KBM-7 (cell line): ENCODE results near the gene PSMB11.

ENCODE experiments used
- DNase-seq: peaks from one replicate; pipeline ENCODE4 v3.0.0-alpha.2; 2015
- in situ Hi-C: fragments of 300-500 bp; cut with MboI; formaldehyde crosslinking; loops from 2 replicates; pipeline ENCODE4 v1.14.3; 2020; ENCODE audit warnings: low sequenced_read_pairs, low pct_unique_long_range_greater_than_20kb, mixed read lengths

Gene PSMB11

DNA sequence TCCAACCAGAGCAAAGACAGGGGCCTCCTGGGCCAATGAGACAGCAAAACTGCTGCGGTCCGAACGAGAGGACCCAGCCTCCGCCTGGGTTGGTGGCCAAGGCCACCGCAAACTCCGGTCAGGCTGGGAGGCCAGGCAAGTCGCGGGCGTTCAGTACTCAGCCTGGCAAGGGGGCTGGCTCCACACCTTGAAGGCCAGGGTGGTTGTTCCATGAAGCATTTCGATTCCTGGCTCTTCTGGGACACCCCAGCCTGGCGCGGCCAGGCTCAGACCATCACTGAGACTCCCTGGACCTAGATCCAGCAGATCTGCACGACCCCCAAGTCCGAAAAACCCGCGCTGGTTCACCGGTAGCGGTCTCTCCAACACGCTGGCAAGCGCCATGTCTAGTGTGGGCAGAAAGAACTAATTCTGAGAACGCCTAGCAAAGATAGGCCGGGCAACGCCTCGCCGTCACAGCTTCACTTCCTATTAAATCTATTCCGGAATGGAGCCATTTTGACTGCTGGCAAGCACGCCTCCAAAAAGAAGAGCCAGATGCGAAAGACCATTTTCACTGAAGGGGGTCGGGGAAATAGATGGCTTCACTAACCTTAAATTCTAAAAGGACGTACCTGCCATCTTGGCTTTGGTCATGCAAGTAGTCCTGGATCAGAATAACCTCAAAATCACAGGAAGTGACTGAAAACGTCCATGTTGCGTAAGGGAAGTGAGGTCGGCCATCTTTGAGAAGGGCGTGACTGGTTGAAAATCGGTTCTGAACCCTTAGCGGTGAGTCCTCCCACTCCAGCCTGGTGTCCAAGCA, 7.3 kb upstream of the PSMB11 start, which contains the start of gene PSMB5:
Gene PSMB5, minus strand, starts transcription at position 403 of the 805 bp plus-strand sequence. Its CDS starts 19 bp downstream, at position 384.
- DNase-seq: peak; percentile 97
- in situ Hi-C loops: no loop called here

DNA sequence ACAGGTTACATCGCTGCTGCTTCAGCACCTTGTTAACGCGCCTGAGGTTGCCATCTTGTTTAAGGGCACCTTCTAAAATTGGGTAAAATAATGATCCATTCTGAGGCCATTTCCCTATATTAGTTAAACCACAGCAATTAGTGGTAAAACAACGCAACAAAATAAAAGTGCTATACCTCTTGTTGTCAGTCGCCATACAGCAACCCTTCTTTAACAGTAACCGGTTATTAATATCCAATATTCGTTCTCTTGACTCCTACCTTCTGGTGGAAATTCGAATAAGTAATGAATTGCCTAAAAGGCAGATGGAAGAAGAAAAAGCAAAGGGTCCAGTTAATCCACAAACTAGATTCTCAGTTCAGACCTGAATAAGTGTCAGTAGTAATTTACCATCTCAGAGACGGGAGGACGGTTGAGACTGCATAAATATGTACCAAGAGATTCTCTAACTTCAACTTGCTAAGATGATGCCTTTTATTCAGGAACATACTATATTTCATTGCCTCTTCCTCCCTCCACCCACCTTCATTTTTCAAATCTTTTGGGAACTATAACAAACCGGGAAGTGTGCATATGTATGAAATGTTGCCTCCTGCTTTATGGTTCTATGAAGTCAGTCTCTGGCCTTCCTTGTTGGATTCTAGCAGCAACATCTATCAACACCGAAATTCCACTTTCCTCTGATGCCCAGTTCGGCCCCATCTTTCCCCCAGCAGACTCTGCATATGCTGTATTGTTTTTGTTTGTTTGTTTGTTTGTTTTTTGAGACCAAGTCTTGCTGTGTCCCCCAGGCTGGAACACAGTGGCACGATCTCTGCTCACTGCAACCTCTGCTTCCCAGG, 6.5 kb upstream of the PSMB11 start:
- DNase-seq: no peak
- in situ Hi-C loops: no loop called here

DNA sequence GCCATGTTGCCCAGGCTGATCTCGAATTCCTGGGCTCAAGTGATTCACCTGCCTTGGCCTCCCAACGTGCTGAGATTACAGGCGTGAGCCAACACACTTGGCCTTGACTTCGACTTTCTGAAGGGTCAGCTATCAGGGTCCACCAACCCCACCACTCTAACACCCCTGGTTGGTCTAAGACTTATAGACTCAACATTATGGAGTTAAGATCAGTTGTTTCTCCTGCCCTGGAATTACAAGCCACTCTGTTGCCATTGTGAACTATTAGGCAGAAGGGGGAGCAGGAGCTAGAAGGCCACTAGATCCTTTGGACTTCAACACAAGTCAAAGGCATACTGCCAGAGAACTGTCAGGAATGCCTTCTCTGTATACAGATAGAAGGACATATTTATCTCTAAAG, 1.9 kb upstream of the PSMB11 start:
- in situ Hi-C loops: no loop called here

DNA sequence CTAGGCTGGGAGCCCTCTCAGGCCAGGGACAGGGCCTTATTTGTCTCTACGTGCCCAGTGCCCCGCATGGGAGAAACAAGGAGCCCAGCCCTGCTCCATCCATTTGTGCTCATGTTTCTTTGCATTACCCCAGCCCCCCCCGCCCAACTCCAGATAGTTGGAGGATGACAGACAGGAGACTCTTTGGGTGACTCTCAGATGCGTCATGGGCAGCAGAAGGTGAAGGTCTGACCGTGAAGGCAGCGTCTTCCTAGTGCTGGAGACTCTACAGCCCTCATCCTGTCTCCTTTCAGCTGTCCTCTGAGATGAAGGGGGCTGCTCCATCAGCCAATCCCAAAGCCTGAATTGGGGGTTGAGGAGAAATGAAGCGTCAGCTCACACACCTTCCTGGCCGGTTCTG, 283 bp upstream of the PSMB11 start:
- DNase-seq: no peak
- in situ Hi-C loops: no loop called here

More for the DNA sequence above, 1.9 kb upstream of the PSMB11 start:
- DNase-seq: no peak

DNA sequence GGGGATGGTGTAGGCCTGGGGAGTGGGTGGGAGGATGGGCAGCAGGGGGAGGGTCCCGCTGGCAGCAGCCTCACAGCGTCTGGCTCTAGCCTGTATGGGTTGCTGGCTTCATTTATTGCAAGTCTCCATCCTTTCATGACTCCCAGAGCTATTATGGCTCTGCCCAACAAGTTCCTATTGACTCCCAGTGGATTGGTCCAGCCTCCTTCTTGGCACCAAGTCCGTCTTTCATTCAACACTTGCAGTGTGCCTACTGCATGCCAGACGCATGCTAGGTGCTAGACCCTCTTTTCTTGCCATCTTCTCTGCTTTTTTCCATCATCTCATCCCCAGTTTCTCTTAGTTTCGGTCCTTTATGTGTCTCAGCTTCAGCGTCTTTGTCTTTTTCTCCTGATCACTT, 1.1 kb downstream of the PSMB11 start:
- in situ Hi-C loops: no loop called here
- no peak for DNase-seq

DNA sequence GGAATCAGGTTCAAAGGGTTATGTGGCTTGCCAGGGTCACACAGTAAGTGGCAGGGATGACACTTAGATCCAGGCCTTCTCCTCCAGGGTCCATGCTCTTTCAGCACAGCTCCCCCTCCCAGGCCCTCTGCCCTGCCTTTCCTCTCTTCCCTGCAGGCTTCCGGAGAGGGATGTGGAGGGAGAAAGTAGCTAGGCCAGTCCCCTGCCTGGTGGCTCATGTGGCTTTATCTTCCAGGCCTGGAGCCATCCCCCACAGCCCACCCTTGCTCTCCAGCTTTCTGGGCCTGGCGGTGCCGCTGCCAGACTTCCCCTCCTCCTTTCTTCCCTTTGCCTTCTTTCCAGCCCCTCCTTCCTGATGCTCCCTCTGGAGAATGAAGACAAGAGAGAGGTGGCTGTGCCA, 1.7 kb downstream of the PSMB11 start:
- in situ Hi-C loops: no loop called here
- no peak for DNase-seq

DNA sequence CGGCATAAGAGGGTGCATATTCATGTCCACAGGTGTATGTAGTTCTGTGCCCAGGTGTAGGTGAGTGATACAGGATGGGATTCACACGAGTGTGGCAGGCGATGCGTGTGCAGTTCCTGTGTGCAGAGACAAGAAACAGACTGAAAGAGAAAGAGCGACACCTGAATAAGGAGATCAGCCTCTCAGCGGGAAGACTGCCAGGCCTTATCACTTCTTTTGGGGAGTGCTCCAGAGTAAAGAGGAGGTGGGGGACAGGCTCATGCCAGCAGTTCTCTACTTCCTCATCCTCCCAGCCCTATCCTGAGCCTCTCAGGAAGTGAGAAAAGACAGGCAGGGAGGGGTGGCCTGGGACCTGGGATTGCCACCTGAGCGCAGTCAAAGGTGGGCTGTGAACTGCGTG, 2.8 kb downstream of the PSMB11 start:
- in situ Hi-C loops: no loop called here
- DNase-seq: no peak

DNA sequence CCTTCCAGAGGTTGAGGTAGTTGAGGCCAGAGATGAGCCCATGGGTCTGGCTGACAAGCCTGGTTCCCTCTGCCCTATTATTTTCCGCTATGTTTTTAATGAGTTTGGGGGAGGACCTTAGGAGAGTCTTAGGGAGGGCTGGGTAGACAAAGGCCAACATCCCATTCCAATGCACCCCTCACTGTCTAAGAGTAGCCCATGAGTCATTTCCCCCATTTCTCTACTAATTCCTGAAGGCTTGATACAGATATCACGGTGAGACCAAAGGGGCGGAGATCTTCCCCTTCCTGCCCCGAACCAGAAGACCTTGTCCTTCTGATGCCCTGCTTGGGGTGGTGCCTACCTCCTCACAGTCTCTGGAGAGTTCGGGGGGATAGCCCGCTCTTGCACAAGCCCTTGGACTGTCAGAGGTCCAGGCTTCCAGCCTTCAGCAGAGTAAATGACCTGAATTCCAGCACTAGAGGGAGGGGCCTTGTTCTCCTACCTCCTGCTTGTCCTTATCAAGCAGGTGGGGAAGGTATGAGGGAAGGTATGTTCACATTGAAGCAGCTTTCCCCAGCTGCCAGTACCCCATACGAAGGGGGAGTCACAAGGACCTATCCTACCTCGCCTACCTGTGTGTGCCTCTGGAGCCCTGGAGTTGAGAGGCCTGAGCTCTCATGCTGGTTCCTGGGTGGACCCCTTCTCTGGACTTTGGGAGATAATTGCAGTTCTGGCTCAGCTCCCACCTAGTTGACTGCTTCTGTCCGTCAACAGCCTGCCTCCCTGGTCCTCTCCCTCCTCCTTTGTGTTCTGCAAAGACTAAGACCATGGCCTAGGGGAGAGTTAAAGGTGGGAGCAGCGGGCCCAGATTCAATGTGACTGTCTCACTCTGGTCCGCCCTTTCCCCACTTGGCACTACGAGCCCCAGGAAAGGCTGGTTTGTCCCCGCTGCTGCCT, 3.7 kb downstream of the PSMB11 start:
- in situ Hi-C loops: no loop called here
- no peak for DNase-seq

DNA sequence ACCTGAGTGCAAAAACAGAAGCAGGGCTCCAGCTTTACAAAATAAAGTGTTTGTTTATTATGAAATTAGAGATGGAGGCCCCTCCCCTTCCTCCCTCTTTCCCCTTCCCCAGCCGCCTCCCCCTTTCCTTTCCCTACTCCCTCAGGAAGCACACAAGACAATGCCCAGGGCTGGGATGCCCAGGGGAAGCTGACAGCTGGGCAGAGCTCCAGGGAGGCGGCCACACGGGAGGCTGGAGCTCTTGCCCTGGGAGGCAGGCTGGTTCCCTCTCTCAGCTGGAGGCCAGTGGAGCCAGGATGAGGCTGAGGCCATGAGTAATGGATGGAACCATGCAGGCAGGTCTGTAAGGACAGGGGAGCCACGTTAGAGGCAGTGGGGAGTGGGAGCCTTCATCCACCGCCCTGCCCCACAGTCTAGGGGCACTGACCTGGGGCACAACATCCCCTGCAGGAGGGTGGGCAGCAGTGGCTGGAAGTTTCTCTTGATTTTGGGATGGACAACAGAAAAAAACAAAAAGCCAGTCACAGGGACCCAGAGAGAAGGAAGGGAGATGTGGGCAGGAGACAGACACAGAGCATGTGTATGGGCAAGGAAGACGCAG, 5.1 kb downstream of the PSMB11 start:
- in situ Hi-C loops: no loop called here
- no peak for DNase-seq

DNA sequence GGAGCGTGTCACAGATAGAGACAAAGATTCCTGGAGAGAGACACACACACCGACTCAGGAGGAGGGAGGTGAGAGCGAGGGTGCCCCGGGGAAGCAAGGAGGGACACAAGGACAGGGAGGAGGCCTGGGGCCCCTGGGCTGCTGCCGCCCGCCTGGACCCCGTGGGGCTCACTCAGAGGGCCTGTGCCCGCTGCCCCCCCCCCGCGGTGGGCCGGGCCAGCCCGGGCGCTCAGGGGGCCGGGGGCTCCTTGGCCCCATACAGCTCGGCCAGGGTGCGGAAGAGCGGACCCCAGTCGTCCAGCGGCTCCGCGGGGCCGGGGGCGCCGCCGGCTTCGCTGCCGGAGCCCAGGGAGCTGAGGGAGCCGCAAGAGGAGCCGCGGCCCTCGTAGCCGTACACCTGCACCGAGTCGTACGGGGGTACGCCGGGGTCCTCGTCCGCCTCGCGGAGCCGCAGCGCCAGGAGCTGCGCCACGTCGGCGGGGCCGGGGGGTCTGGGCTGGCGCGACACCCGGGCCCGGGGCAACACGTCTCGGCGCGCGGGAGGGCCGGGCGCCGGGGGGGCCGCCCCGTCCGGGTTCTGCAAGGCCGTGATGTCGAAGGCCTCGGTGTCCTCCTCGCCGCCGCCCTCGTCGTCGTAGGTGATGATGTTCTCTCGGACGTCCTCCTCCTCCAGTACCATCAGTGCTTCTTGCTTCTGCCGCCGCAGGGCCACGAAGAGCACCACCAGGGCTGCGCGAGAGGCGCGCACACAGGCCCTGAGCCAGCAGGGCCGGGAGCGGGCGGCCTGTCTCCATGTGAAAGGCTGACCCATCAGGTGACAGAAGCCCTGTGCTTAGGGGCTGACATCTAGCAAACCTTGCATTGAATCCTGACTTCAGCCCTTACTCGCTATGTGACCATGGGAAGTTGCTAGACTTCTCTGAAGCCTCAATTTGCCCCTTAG, 6.0 kb downstream of the PSMB11 start:
- in situ Hi-C loops: no loop called here
- no peak for DNase-seq

DNA sequence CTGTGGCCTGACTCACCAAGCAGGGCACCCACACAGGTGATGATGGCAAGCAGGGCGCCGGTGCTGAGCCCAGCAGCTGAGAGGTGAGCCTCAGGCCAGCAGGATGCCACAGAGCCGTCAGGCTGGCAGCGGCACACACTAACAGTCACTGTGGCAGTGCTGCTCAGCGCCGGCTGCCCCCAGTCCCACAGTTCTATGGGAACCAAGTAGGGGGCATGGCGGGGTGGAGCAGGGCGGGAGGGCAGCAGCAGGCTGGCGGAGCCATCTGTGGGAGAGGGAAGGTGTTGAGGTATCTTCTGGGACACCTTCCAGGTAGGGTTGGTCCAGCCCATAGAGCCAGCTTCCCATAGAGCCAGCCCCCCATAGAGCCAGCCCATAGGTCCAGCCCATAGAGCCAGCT, 7.0 kb downstream of the PSMB11 start:
- in situ Hi-C loops: no loop called here
- no peak for DNase-seq

DNA sequence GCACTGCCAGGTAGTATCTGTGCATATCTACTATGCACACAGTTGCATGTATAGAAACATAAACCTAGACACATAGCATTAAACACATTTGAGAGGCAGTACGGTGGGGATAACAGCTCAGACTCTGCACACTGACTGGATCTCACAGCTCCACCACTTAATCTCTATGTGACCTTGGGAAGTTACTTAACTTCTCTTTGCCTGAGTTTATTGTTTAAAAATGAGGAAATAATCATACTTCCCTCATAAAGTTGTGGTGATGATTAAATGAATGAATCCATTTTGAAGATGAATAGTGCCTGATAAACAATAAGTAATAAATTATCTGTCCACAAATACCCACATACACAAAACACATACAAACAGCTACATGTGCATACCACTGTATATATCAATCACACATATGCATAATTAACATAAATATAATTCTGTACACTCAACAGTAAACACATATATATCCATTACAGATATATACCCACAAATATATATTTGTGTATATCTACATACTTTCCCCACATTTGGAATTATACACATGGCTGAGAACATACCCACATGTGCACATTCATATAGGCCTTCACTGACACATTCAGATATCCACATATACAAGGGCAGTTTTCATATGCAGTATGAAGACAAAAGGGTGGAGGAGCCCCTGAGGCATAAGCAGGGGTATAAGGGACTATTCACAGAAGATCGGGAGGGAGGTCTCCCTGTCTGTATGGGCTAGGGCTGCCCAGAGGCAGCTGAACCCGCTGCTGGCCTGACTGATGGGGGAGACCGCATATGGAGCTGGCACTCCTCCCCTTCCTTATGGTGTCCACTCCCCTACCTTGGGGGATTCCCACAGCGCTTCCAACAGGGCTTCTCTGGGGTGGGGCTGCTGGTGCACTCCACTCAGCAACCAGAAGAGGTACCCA, 9.4 kb downstream of the PSMB11 start:
- no peak for DNase-seq
- in situ Hi-C loops: no loop called here

DNA sequence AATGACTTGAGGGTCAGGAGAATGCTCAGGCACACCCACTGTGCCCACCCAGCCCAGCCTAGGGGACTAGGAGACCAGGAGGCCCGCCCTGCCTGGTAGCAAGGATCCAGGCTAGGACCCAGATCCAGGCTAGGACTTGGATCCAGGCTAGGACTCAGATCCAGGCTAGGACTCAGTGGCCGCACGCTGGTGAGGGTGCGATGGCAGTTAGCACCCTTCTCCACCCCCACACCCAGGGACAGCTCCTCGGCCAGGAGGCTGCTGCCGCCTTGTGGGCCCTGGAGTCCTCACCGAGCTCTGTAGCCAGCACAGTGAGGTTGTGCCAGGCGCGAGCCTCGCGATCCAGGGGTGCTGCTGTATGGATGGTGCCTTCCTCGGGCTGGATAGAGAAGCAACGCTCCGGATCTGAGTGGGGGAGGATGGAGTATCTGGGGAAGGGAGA, 10.2 kb downstream of the PSMB11 start:
- in situ Hi-C loops: no loop called here
- DNase-seq: no peak

DNA sequence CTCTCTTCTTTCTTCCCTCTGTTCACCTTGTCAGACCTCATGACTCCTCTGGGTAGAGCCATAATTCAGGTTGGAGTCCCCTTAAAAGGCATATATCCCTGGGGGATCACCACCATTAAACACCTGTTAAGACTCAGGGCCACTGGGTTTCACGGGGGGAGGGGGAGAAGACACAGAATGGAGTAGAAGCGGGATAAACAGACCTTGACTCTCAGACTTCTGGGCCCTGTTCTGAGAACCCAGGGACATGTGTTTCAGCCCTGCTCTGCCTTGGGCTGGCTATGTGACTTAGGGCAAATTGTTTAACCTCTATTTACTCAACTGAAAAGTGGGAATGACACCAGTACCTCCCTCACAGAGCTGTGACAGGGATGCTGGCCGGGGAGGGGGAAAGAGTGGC, 10.7 kb downstream of the PSMB11 start:
- no peak for DNase-seq
- in situ Hi-C loops: no loop called here

DNA sequence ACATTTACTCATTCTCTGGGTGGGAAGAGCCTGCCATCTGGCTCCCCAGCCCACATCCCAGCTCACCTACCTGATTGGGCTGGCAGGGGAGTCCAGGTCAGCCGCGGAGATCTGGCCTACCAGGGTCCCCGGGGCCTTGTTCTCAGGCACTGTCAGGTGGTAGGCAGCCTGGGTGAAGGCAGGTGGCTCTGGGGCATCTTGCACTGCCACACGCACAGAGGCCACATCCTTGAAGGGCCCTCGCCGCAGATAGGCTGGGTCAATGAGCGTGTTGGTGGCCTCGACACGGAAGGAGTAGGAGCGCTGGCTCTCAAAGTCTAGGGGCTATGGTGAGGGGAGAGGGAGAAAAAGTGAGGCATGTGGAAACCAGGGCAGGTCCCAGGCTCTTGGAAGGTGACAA, 11.4 kb downstream of the PSMB11 start:
- in situ Hi-C loops: no loop called here

DNA sequence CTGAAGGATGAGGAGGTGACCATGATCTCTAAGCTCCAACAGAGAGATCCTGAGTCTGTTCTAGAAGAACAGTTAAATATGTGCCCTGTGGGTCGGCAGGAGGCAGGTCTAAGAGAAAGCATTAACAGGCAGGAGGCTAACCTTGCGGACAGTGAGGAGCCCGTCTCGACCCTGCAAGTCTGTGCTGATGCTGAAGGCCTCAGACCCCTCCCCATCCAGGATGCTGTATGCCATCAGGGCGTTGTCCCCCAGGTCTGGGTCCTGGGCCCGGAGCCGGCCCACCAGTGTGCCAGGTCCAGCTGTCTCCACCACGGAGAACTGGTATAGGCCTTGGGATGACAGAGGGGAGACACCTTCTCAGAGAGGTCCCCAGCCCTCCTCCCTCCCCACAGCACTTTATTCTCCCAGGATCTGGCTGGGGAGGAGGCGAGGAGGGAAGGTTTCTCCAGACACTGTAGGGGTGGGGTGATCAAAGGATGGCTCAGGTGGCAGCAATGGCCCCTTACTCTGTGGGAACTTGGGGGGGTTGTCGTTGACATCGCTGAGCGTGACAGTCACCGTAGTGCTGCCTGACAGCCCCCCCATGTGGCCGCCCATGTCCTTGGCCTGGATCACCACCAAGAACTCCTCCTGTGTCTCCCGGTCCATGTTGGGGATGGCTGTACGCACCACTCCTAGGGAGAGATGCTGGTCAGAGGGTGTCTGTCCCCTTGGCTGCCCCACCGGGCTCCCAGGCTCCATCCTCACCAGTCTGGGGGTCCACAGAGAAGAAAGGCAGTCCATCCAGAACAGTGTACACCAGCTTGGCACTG, 12.2 kb downstream of the PSMB11 start:
- in situ Hi-C loops: no loop called here
- DNase-seq: no peak

More for the DNA sequence above, 11.4 kb downstream of the PSMB11 start:
- DNase-seq: no peak
